ENCODE results near the gene SACM1L.

The SACM1L gene

GRCh38 chr3:45688882-45689786 is at the start of gene SACM1L:
Gene SACM1L, plus strand, starts transcription at chr3:45689396. Its CDS starts 70 bp downstream, at chr3:45689466.
- peak; percentile 97 for DNase-seq

DNA sequence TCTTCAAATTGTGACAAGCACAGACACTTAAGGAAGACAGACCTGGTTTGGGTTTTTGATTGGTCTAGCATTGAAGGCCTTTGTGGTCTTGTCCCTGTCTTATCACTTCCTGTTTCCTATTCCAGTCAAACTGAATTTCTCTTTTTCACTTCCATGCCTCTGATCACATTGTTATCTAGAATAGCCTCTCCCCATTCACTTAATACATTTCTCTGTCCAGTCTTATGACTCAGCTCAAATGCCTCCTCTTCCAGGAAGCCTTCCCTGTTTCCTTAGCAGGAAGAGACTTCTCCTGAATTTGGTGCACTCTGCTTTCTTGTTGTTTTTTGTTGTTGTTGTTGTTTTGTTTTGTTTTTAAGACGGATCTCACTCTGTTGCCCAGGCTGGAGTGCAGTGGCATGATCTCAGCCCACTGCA is 49.1 kb upstream of the SACM1L start:
- DNase-seq, result no peak

DNA sequence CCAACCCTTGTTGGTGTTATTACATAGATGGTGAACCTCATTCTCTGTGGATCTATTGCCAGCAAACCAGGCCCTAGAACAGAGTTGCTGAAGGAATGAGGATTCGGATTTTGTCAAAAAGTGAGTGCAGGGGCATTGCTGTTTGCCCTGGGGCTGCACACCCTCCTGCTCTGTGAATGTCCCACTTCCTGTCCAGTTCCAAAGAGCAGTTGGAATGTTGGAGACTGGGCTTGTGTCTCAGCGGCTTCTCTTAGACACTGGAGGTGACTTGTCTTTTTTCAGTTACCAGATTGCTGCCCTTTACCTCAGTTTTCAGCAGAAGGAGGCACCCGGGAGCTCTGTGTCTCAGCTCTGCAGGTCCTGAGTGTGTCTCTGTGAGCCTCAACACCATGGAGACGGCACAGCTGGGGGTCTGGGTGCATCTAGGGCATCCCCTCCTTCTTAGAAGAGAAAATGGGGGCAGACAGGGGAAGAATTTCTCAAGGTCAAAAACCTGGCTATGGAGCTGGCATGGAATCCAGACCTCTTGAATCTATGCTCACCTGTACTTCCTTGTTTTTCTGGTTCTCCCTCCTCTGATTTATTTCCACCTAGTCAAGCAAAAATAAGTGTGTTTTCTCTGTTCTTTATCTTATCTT is 48.4 kb upstream of the SACM1L start:
- DNase-seq, result no peak

- no peak for DNase-seq
Measured at GRCh38 chr3:45641756-45642155, 47.4 kb upstream of the SACM1L start.

DNA sequence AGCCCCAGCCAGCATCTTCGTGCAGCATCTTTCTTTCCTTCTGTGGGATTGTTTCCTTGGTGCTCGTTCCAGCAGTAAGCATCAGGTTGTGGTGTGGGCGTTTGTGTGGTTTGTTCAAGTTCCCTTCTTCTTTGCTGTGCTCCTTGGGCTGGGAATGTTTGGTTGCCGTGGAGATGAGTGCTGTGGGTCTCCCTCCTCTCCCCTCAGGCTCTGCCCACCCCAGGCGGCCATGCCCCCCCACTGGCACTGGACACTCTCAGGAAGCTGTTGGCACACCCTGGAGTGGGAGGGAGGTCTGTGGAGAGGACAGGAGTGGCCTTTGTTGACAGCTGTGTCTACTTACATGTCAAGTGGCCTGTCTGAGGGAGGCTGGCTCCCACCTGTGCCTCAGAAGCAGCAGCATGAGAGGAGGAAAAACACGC is 46.5 kb upstream of the SACM1L start:
- peak; percentile 35 for DNase-seq

- no peak for DNase-seq
Measured at GRCh38 chr3:45644063-45644790, 45.0 kb upstream of the SACM1L start.

DNA sequence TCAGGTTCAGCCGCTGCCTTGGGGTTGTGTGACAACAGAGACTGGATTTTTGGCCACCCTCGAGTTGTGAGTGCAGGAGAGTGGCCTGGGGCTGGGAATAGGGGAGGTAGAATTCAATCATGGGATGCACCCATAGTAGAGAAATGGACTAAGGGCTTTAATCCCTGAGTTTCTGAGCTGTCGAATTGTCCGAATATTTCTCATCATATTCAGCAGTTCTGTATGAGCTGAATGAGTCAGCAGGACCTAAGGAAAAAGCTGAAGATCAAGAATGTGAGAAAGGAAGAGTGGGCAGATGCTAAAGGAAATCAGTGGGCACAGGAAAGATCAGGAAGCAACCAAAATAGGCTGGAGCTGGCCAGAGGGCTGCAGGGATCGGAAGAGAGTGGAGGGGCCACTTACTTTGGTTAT is 44.4 kb upstream of the SACM1L start:
- DNase-seq, result no peak

DNA sequence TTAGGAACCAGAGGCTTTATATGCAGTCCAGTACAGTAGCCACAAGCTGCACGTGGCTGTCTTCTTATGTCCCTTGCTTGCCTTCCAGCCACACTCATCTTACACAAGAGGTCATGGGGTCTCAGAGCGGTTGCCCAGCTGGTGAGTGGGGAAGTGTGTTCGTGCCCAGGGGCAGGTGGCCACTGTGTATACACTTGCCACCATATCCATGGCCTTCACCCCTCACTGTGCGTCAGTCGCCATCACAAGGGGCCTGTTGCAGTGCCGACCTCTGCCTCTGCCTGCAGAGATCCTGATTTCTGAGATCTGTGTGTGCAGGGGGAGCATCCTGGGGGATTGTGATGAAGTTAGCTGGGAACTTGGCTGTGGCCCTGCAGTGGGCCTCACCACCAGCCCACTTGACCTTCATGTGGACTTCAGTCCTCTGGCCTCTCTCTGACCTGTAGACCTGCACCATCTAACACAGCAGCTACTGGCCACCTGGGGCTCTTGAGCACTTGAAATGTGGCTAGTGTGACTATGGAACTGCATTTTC is 43.1 kb upstream of the SACM1L start:
- no peak for DNase-seq

DNA sequence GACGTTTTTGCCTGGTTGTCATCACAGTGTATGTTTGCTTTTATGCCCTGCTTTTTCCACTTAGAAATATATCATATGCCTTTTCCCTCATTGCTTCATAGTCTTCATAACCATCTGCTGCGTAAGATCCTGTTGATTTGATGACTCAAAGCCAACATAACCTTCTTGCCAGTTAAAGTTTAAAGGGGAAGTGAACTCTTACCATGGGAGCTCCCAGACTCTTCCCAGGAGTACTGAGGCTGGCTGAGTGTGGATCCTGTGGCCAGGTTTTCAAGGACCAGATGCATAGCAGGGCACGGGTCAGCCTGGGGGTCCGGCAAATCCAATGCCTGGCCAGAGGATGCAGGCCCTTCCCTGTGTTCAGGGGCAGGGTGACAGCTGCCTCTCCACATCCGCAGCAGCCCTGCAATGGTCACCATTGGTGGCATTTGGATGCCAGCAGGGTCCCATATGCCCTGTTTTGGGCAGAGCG is 42.0 kb upstream of the SACM1L start:
- DNase-seq, result no peak

GRCh38 chr3:45653205-45653604 is 36.0 kb upstream of the SACM1L start:
- DNase-seq, result no peak

DNA sequence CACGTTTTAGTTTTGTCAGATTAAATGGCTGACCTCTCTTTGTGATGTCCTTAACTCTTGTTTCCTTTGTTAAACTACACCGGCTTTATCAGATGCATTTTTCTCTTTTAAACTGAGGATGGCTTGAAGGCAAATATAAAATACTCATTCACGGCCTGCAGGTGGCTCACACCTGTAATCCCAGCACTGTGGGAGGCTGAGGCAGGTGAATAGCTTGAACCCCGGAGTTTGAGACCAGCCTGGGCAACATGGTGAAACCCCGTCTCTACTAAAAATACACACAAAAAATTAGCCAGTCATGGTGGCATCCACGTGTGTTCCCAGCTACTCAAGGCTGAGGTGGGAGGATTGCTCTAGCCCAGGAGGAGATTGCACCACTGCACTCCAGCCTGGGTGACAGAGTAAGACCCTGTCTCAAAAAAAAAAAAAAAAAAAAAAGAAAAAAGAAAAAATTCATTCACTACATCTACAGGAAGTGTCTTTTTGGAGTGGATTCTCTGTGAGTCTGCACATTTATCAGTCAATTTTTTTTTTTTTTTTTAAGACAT is 34.7 kb upstream of the SACM1L start:
- DNase-seq, result peak; percentile 20

DNA sequence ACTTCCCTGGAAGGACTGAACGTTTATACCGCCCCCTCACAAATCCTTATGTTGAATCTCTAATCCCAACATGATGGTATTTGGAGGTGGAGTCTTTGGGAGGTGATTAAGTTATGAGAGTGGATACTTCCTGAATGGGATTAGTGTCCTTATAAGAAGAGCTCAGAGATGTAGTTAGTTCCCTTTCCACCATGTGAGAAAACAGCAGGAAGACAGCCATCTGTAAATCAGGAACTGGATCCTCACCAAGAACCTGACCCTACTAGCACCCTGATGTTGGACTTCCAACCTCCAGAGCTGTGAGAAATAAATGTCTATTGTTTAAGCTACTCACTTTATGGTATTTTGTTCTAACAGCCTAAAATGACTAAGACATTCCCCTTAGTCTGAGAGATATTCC is 33.3 kb upstream of the SACM1L start:
- DNase-seq, result no peak

- peak; percentile 84 for DNase-seq
Measured at GRCh38 chr3:45656575-45657363, 32.4 kb upstream of the SACM1L start.

GRCh38 chr3:45657853-45658252 is 31.3 kb upstream of the SACM1L start:
- DNase-seq, result no peak

DNA sequence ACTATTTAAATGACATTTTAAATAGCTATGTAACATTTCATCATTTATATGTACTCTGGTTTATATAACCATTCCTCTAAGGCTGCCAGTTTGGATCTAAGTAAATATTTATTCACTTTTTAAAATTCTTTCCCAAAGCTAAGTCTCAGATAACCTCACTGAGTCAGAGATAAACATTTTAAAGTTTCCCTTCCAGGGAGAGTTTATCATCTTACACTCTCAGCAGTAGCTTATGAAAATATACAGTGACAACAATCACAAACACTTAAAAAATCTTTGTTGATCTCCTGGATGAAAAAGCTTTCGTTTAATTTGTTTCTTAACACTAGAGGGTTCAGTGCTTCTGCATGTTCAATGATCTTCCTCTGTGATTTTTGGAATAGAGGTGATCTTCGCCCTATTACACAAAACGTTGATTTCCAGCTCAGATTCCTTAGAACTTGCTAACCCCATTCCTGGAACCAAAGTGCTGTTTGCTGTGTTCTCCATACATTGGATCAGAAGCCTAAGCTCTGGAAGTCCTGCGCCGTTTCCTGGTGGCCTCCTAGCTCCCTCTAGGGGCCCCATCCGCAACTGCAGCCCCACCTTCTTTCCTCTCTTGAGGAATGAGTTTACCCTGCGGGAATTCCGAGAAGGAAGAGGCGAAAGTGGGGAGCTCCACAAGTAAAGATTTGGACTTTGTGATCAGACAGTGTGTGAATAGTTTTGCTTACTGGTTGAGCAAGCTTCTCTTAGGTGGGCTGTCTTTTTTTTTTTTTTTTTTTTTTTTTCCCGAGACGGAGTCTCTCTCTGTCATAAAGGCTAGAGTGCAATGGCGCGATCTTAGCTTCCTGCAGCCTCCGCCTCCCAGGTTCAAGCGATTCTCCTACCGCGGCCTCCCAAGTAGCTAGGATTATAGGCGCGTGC is 29.3 kb upstream of the SACM1L start:
- DNase-seq, result peak; percentile 65

DNA sequence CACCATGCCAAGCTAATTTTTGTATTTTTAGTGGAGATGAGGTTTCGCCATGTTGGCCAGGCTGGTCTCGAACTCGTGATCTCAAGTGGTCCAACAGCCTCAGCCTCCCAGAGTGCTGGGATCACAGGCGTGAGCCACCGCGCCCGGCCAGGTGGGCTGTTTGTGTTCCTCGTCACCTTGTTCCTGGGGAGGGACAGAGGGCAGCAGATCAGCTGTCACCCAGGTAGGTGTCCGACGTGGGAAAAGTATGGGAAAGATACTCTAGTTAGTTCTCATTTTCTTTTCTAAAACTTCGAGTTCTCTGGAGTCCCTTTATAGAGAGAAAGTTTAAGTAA is 28.7 kb upstream of the SACM1L start:
- no peak for DNase-seq

- DNase-seq, result no peak
Measured at GRCh38 chr3:45664578-45664977, 24.6 kb upstream of the SACM1L start.

DNA sequence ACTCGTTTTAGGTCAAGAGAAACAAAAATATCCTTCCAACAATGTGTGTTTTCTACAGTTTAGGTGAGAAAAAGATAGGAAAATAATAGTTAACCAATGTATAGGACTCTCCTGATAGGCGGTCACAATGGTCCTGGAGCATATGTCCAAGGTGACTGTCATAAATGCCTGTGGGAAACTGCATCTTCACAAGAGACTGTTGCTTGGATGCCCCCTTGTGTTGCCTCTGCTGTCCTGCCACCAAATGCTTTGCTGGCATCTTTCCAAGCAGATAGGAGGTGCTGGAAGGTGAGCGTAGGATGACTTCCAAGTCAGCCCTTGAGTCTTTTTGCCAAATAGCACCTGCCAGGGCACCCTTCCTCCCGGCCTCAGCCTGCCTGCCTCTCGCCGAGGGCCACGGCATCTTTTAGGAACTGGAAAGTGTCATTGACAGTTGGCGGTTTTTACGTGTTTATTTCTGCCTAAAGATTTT is 24.1 kb upstream of the SACM1L start:
- peak; percentile 74 for DNase-seq

GRCh38 chr3:45666757-45667431 is 22.3 kb upstream of the SACM1L start:
- peak; percentile 1 for DNase-seq

DNA sequence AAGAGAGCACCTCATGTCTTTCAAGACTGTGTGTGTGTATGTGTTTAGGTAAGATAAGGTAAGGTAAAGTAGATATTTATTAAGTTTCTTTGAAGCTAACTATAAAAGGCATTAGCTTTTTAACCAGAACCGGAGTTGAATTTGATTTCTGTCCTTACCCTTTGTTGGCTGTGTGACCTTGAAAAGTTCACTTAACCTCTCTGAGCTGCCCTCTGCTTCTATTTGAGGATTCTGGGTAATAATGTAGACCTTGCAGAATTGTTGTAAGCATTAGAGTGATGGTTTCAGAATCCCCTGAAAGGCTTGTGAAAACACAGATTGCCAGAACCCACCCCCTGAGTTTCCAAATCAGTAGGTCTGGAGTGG is 21.6 kb upstream of the SACM1L start:
- no peak for DNase-seq

All from NCI-H69 (cell line).